Endometrial microvascular endothelial cells (primary cell): ENCODE measurements around the gene LYSMD4. TPM values are rescaled to one million over a fixed set of nuclear protein-coding genes. Genes with fewer than 3 reads are reported as not detected.
"Not testable (repeated sequence)": the region's sequence is repeated elsewhere in the genome, so short reads cannot be mapped to it uniquely, and the experiment has no call there.

Experiments
- in situ Hi-C: cut with HindIII; loops from 2 replicates; pipeline ENCODE4 v1.10.0; 2017; ENCODE audit warnings: low sequenced_read_pairs, low pct_unique_long_range_greater_than_20kb; ENCODE audit errors: inconsistent ontology term
- total RNA-seq: library from RNA; depleted of rRNA; stranded (reverse); fragments of >200 nt; gene quantifications from one replicate; pipeline ENCODE4 v1.2.3, GENCODE V29; 2015; ENCODE audit errors: inconsistent ontology term

Gene LYSMD4
- total RNA-seq, result 5.7 TPM

DNA sequence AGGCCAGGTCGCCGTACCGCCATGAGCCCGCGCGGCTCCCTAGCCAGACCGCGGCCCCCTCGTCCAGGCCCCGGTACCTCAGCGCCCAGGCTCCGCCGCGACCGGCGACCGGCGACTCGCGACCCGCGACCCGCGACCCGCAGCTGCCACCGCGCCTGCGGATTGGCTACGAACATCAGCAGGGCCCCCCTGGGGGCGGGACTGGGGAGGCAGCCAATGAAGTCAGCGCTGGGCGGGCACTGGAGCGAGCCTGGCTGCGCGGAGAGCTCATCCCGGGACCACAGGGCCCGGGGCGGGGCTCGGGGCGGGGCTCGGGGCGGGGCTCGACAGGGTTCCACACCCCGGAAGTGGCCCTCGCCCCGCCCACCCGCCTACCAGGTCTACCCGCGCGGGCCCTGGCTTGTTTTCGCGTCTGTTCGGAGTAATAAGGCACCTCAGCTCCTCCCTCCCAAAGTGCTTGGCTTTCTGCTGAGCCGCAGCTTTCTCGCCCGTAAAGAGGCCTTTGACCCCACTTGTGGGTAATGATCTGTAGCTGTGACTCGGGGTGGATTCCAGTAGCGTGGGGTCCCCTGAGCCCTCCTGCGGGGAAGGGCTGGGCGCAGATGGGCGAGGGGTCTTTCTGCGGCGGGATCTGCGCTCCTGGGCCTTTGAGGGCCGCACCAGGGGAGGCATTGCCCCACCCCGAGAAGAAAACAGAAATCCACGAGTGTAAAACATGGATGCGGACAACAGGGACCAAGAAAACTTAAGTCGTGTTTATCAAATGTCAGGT lies at the start of gene LYSMD4:
Gene LYSMD4 (minus strand): TSS at position 170 of the 772 bp plus-strand sequence. CDS start 1,438 bp downstream, outside the sequence.
- in situ Hi-C loops, result loop anchor here (25.0 kb wide), 1 partner anchor 446 kb away; no protein-coding TSS in a partner anchor

DNA sequence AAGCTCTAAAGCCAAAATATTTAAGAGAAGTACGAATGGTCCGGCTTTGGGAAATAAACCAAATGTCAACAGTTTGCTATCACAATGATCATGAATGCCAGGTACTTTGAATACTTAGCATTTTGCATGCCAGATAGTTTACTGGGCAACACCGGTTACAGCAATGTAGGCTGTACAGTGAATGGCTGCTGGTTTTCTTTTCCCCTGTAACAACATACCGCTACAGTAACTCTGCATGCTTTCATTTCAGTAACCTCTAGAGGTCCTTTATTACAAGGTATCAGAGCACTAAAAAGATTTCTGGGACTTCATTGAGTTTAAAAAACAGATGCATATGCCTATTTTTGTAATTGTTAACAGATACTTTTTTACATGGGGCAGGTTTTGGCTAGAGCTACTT lies 48.8 kb upstream of the LYSMD4 start:
- in situ Hi-C loops, result not testable (repeated sequence)

DNA sequence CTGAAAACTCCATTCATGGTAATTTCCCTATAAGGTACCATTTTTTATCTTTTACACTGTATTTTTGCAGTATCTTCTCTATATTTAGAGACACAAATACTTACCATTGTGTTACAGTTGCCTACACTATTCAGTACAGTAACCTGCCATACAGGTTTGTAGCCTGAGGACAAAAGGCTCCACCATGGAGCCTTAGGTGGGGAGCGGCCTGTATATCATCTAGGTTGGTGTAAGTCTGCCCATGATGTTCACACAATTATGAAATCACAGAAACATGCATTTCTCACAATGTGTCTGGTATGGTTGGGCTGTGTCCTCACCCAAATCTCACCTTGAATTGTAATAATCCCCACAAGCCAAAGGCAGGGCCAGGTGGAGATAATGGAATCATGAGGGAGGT lies 43.9 kb upstream of the LYSMD4 start:
- in situ Hi-C loops, result no loop called here

DNA sequence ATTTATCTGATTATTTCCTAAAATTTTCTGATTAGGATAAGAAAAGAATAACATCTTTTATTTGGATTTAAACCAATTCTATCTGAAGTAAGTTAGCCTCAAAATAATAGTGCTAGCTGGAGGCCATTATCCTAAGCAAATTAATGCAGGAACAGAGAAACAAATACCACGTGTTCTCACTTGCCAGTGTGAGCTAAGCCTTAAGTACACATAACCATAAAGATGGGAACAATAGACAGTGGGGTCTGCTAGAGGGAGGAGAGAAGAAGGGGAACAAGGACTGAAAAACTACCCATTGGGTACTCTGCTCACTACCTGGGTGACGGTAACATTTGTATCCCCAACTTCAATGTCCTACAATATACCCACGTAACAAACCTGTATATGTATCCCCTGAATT lies 31.3 kb upstream of the LYSMD4 start:
- in situ Hi-C loops, result no loop called here

DNA sequence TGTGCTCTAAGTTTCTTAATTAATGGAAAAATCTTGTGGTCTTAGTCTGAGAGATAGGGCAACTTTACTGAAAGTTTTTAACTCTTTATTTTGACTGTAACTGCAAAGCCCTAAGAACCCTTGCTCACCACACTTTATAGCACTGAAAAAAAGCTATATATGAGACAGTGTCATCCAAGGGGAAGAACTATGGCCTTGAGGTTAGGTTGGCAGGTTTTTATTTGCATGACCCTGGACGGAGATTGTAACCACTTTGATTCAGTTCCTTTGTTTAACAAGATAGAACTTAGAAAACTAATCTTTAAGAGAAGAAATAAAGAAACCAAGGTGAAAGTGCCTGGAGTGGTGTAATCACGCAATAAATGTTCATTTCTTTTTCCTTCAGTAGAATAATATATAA lies 30.6 kb upstream of the LYSMD4 start:
- in situ Hi-C loops, result no loop called here

DNA sequence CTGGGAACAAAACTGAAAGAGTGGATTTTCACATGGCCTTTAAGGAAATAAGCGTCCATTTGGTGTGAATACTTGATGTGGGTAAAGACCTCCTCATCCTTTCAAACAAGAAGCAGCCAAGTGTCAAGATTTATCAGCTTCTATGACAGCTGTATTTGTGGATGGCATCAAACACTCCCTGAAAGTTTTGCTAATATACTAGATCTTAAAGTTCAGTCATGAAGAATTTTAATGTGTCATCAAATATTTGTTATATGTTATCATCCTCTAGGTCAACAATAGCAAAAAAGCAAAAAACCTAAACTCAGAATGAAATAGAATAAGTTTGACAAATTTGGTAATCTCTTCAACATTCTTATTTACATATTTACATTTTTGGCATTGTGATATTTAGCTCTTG lies 29.1 kb upstream of the LYSMD4 start:
- in situ Hi-C loops, result no loop called here

DNA sequence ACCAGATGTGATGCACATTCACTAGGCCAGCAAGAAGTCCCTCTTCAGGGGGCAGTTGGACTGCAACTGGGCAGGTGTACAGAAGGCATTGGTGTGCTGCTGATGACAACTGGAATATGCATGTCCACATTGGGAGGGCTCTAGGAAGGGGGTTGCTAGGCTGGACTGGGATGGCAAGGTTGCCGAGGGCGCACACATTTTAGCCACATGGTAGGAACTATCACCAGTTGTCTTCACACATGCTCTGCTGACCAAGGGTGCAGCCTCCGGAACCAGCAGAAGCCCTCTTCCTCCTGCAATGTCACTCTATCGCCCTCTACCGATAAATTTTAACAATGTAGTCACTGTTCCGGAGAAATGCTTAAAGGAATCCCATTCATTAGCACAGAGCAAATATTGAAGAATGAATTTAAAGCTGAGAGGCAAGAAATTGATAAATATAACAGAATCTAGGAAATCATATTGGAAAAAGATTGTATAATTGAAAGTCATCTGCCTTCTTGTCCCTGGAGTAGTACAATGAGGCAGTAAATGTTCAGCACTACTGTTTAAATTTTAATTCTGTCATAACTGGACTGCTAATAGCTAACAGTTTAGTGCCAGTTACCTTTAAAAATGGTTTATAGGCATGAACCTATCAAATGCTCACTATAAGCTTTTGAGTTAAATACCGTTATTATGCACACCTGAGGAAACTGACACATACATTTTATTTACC lies 22.6 kb upstream of the LYSMD4 start:
- in situ Hi-C loops, result no loop called here

DNA sequence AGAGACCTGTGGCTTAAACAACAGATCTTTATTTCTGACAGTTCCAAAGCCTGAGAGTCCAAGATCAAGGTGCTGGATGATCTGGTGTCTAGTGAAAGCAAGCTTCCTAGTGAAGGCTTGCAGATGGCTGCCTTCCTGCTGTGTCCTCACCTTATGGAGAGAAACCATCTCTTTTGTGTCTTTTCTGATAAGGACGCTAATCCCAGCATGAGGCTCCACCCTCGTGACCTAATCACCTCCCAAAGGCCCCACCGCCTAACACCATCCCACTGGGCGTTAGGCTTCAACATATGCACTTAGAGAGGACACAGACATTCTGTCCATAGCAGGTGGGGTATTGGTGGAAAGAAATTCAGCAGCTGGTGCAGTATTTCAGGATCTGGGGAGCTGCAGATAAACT lies 19.8 kb upstream of the LYSMD4 start:
- in situ Hi-C loops, result no loop called here

DNA sequence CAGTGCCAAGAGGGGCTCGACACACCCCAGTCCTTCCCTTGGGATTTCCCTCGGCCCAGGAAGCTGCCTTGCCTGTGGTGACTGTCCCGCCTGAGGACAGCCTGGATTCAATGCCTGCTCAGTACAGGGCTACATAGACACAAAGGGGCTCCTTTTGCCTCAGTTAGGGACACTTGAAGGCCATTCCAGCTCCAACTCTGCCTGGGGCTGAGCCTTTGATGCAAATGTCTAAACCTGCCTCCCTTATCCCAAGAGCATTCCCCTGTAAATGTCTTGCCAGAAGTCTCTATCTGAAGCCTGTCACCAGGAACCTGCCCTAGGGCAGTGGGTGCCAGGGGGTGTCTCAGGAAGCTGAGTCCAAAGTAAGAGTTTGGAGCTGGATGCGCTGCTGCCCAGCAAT lies 19.3 kb upstream of the LYSMD4 start:
- in situ Hi-C loops, result no loop called here

DNA sequence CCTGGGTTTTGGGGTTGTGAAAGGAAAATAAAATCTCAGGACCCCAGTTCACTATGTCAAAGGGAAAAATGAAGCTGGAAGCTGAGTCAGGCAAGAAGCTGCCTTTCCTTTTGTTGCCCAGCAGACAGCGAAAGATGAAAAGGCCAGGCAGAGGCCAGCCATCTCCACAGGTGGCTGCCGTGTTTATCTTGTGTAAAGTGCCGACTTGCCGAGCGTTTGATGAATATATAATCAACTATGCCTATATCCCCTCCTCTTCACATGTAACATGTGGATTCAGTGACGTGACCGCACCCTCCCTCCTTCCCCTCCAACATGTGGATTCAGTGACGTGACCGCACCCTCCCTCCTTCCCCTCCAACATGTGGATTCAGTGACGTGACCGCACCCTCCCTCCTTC lies 17.1 kb upstream of the LYSMD4 start:
- in situ Hi-C loops, result not testable (repeated sequence)

DNA sequence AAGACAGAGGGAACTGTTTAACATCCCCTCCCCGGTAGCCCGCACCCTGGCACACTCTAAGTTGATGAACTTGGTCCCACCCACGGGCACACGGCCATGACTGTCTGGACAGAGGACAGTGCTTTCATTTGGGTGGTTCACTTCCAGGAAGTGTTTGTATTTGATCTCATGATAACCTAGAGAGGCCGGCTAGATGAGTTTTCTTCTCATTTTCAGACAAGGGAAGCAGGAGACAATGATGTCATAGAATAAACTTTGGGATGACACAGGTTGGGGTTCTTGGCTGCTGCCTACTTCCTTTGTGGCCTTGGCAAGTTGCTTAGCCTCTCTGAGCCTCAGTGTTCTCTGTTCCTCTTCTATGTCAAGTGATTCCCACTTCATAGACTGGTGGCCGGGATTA lies 16.1 kb upstream of the LYSMD4 start:
- in situ Hi-C loops, result loop anchor here (25.0 kb wide), 1 partner anchor 462 kb away; no protein-coding TSS in a partner anchor

DNA sequence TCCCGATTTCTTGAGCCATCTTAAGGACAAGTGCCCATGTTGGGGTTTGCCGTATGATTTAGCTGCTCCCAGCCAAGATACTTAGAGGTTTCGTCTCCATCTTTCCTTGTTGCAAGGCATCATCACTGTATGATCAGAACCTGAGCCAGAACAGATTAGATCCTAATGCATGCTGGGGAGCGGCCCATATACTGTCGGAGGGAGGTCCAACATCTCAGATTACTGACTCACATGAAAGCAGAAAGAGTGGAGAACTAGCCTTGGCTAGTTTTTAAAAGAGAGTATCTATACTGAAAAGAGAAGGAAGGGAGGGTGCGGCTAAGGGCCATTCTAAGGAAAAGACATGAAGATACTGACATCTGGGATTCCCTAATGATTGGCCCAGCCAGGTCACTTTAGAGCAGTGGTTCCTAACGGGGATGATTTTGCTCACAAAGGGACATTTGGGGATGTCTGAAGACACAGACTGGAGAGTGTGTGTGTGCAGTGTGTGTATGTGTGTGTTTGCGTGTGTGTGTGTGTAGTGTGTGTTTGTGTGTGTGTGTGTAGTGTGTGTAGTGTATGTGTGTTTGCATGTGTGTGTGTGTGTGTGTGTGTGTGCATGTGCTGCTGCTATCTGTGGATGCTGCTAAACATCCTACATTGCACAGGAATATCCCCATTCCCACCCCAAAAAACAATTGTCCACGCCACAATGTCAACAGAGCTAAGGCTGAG lies 12.3 kb upstream of the LYSMD4 start:
- in situ Hi-C loops, result loop anchor here (25.0 kb wide), 1 partner anchor 458 kb away; no protein-coding TSS in a partner anchor

DNA sequence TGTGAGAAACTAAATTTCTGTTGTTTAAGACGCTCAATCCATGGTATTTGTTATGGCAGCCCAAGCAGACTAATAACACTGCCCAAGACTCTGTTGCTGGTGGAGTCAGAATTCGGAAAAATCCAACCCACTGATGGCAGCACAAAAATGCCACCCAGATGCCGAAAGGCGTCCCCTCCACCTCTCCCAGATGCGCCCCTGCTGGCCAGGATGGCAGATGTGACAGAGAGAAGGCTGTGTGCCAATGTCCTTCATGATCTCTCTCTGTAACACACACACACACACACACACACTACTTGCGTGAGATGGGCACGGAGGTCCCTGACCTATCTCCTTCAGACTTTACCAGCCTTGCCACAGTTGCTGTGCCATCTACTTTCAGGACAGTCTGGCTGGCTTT lies 10.9 kb upstream of the LYSMD4 start:
- in situ Hi-C loops, result loop anchor here (25.0 kb wide), 1 partner anchor 457 kb away; no protein-coding TSS in a partner anchor

DNA sequence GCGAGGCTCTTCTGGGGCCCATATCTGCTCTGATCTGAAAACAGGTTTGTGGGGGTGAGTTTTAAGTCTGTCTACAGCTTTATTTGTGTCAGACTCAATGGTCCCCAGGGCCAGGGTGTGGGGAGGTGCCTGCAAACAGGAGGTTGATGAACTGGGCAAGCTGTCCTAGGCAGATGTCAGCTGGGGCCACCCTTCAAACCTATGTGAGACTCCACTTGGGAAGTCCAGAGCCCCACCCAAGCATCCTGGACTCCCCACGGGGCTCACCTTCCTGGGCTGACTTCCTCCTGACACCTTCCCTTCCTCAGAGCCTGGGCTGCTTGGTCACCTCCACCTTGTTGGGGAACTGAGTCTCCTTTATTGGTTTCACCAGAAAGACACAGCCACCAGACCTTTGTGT lies 8.6 kb upstream of the LYSMD4 start:
- in situ Hi-C loops, result loop anchor here (25.0 kb wide), 1 partner anchor 455 kb away; no protein-coding TSS in a partner anchor

DNA sequence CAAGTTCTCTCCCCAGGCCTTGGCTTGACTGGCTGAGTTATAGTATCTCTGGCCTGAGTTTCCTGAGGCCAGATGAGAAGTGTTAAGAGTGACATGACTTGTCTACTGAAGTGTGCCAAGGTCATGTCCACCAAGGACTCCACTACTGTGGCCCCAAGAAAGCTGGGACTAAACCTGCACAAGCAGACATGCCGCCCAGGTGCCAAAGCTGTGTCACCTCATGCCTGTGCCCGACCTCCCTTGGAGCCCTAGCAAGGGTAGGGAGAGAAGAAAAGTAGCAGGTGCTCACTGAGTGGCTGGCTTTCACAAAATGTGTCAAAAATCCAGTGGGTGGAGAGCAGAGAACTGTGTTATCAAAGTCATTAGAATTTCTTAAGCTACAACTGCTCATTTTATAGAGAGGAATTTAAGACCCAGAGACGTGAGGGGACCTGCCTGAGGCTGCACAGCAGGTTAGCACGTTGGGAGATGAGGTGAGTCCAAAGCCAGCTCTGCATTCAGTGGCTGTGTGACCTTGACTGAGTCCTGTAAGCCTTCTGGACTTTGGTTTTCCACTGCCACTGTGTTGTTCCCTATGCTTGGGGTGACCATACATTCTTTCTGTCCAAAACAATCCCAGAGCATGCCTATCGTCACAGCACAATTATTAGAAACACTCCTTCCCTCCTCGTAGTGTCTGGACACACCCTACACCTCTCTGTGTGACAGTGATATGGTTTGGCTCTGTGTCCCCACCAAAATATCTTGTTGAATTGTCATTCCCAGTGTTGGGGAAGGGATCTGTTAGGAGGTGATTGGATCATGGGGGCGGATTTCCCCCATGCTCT lies 5.0 kb upstream of the LYSMD4 start:
- in situ Hi-C loops, result loop anchor here (25.0 kb wide), 1 partner anchor 451 kb away; no protein-coding TSS in a partner anchor

DNA sequence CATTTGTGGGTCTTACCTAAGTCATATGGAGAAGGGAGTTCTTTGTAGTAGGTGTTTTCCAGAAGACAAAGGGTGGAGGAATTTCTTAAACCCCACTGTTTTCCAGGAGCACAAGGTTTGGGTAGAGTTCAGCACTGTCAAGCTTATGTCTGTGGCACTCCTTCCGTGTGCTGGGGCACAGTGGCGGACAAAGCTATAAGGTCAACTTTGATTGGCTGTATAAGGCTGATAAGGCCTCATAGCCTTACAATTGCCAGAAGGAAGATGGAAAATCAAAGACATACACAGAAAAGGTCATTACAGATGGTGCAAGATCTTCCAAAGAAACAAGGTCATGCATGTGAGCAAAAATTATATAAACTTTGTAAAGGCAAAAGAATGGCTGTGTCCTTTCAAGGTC lies 3.5 kb upstream of the LYSMD4 start:
- in situ Hi-C loops, result loop anchor here (25.0 kb wide), 1 partner anchor 449 kb away; no protein-coding TSS in a partner anchor

DNA sequence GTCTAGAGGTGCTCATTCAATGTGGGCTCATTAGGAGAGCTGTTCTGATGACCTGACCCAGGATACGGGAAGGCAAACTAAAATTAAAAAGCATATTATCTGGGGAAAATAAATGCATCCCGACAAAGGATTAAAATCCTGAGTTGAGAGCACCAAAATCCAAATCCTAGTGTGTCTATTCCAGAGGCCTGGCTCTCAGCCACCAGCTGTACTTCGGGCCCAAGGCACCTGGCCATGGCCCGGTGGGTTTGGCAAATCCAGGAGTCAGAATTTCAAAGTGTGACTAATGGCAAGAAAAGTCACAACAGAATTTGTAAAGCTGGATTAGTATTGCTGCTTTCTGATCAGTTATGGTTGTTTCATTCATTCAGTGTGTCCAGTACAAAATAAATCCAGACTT lies 2.6 kb upstream of the LYSMD4 start:
- in situ Hi-C loops, result loop anchor here (25.0 kb wide), 1 partner anchor 449 kb away; no protein-coding TSS in a partner anchor

DNA sequence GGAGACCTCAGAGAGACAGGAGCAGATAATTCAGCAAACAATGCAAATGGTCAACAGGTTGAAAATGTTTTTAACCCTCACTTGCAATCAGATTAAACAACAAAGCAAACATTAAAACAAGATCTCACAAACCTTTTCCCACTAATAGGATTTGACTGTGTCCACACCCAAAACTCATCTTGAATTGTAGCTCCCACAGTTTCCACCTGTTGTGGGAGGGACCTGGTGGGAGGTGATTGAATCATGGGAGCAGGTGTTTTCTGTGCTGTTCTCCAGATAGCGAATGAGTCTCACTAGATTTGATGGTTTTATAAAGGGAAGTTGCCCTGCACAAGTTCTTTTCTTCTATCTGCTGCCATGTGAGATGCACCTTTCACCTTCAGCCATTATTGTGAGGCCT lies 1.3 kb upstream of the LYSMD4 start:
- in situ Hi-C loops, result loop anchor here (25.0 kb wide), 1 partner anchor 447 kb away; no protein-coding TSS in a partner anchor

DNA sequence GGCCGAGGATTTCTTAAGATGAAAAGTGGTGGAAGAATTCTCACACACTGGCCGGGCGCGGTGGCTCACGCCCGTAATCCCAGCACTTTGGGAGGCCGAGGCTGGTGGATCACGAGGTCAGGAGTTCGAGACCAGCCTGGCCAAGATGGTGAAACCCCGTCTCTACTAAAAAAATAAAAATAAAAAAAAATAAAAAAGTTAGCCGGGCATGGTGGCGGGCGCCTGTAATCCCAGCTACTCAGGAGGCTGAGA lies 729 bp upstream of the LYSMD4 start:
- in situ Hi-C loops, result loop anchor here (25.0 kb wide), 1 partner anchor 447 kb away; no protein-coding TSS in a partner anchor
